ENCODE results near the gene COMTD1.
"Not testable (repeated sequence)": the region's sequence is repeated elsewhere in the genome, so short reads cannot be mapped to it uniquely, and the experiment has no call there.

COMTD1 gene

DNA sequence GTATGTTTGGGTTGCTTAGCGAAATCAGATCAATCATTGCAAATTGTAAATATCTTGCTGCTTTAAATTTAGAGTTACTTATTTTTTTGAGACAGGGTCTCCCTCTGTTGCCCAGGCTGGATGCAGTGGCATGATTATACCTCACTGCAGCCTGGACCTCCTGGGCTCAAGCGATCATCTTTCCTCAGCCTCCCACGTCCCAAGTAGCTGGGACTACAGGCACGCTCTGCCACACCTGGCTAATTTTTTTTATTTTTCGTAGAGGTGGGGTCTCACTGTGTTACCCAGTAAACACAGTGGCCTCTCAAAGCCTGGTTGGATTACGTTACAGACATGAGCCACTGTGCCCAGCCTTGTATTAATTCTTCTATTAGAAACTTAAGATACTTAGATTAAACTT, 23.4 kb downstream of the COMTD1 start:
- DNase-seq: no peak

DNA sequence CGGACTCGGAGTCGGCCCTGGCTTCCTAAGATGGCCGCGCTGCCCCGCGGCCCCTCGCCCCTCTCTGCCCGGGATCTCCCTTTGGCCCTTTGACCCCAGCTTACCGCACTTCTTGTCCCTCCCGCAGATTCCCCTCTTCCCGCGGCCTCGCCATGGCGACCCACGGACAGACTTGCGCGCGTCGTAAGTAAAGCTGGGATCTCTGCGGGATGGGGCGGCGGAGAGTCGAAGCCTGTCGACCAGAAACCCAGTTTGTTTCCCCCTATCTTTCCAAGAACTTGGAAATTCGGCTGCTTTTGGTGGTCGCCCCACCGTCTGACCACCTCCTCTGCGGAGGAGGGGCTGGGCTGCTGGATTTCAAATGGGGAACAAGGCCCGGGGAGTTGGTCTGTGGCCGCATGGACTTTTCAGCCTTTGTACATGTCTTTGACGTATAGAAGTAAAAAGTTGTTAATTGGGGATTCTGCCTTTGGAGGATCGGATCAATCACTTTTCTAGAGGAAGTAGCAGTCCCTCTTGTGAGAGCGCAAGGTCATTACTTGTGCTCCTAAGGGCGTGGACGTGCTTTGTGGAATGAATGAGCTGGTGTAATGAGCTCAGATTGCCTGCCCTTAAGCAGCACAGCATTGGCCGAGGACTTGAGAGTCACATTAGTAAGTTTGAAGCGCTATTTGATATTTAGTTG, 24.6 kb downstream of the COMTD1 start:
- peak; percentile 21 for DNase-seq

DNA sequence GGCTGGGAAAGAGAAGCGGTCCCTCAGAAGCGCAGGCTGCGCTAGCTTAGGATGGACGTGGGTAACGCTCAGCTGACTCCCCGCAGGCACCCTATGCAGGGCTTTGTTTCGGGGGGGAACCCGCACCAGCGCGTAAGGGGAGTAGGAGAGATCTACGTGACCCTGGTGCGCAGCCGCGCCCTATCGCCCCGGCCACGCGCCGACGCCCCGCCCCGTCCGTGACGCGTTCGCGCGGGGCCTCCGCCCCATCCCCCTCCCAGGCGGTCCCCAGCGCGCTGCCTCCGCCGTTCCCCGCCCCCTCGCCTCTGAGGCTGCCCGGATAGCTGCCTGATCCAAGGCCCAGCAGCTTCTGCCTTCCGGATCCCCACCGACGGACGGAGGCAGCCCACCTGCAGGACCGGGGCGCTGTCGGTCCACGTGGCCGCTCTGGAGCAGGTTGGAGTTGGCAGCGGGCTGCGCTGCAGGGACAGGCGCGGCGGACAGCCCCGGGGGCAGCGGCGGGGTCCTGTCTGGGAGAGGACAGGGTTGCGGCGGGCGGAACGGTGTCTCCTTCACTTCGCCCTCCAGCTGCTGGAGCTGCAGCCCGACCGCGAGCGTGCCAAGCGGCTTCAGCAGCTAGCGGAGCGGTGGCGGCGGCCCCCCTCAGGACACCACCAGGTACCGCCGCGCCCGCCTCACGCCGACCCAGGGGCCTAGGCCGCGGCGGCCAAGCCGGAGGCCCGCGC, 25.3 kb downstream of the COMTD1 start, which contains the start of gene VDAC2:
TSS of gene VDAC2 (plus strand) at position 515 of the 725 bp plus-strand sequence. CDS start 363 bp downstream, outside the sequence.
- DNase-seq: peak; percentile 92

DNA sequence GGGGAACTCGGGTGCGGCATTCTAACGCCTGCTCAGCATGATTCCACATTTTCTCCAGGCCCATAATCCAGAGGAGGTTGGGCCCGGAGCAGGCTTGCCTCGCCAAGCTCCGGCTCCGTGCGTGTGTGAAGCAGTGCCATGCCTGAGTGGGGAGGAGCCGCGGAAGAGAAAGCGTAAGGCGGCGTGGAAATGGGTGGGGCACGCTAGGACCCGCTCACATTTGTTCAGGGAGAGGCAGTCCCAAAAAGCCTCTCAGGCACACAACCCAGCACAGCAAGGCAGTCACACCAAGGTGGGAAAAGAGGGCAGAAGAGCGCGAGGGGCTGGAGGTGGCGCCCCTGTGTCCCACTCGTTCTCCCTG, 25.9 kb downstream of the COMTD1 start:
- peak; percentile 64 for DNase-seq

DNA sequence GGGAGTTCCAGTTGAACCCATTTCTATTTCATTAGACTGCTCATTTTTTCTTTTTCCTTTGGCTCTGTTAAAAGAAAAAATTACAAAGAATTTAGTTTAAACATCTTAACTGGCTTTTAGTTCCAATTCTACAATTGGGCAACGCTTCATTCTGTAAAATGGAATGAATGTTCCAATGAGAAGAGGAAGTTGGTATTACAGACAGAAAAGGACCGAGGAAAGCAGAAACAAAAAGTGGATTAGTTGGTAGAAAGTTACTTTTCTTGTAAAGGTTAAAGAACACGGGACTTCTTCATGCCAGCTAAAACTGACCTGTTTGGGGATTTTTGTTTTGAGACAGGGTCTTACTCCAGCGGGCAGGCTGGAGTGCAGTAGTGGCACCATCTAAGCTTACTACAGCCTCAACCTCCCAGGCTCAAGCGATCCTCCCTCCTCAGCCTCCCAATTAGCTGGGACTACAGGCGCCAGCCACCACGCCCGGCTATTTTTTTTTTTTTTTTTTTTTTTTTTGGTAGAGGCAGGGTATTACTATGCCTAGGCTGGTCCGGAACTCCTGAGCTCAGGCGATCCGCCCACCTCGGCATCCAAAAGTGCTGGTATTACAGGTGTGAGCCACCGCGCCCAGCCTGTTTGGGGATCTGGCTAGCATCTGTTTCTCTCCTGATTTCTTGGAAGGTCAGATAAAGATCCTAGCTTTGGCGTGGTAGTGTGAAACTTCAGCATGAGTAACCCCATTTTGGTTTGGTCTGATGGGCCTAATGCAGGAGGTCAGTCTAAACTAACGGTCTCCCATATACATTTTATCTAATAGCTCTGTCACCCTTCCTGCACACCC, 26.5 kb downstream of the COMTD1 start:
- no peak for DNase-seq

DNA sequence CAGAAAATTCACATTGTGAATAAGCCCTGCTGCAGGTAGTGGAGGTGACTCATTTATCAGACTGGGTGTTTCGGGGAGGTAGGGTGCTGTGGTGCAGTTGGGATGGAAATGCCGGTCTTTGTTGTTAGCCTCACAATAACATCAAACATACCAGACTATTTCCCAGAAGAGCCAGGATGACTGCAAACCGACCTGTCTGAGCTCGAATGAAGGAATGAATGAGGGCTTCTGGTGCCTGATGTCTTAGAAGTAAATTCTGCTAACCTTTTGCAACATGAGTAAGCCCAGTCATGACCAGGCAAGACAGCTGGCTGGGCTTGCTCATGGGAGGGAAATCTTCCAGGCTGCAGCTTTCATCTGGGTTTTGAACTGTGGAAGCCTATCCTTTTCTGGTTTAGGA, 27.6 kb downstream of the COMTD1 start:
- no peak for DNase-seq

DNA sequence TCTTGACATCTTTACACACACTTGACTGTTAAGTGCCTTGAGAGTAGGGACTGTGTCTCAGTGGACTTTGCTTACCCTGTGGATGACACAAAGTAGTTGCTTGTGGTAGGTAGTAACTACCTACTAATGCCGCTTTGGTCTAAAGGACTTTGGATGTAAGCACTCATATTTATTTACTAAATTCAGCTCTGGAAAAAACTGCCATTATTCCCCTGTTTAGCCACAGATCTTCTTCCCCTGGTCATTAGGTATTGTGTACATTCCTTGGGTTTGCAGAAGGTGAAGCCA, 28.0 kb downstream of the COMTD1 start:
- DNase-seq: no peak

DNA sequence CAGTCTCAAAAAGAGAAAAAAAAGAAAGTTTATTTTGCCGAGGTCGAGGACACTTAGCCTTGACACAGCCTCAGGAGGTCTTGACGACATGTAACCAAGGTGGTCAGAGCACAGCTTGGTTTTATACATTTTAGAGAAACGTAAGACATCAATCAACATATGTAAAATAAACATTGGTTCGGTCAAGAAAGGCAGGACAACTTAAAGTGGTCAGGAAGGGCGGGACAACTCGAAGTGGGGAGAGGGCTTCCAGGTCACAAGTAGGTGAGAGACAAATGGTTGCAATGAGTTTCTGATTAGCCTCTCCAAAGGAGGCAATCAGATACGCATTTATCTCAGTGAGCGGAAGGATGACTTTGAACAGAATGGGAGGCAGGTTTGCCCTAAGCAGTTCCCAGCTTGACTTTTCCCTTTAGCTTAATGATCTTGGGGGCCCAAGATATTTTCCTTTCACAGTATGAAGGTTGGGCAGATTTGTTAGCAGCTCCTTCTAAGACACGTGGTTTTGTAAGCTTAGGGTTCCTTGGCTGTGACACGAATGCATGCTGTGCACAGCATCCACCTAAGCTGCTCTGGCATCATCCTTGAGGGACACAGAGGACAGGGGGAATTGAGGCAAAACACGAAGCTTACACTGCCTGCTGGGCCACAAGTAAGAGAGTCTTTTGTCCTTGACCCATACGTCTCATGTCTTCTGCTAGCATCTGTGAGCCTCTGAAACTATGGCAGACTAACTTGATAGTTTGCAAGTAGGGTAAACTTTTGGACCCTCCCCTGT, 28.5 kb downstream of the COMTD1 start:
- no peak for DNase-seq

DNA sequence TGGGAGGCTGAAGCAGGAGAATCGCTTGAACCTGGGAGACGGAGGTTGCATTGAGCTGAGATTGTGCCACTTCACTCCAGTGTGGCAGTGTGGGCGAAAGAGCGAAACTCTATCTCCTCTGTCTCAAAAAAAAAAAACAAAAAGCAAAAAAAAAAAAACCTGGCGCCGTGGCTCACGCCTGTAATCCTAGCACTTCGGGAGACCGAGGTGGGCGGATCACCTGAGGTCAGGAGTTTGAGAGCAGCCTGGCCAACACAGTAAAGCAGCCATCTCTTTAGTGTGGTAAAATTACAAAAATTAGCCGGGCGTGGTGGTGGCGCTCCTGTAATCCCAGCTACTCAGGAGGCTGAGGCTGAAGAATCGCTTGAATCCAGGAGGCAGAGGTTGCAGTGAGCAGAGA, 29.1 kb downstream of the COMTD1 start:
- not testable (repeated sequence) for DNase-seq

DNA sequence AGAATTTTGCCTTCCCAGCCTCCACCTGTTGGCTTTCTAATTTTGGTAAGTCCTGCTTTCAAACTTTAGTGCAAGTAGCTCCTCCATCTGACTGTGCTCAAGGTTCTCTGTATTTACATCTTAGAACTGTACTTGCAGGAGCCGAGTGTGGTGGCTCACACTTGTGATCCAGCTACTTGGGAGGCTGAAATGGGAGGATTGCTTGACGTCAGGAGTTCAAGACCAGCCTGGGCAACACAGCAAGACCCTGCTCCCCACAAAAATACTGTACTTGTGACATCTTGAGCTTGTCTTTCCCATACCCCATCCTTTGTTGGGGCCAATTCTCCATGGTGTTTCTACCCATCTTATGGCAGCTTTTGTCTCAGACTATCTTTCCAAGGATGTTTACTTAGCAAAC, 29.8 kb downstream of the COMTD1 start:
- no peak for DNase-seq

DNA sequence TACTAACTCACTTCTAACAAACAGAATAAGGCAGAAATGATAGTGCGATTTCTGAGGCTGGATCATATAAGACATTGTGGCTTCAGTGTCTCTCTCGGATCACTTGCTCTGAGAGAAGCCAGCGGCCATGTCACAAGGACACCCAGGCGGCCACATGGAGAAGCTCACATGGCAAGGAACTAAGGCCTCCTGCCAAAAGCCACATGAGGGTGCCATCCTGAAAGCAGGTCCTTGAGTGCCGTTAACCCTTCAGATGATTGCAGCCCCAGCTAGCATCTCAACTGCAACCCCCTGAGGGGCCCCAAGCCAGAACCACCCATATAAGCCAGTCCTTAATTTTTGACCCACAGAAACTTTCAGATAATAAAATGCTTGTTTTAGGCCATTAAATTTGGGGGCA, 32.0 kb downstream of the COMTD1 start:
- no peak for DNase-seq

DNA sequence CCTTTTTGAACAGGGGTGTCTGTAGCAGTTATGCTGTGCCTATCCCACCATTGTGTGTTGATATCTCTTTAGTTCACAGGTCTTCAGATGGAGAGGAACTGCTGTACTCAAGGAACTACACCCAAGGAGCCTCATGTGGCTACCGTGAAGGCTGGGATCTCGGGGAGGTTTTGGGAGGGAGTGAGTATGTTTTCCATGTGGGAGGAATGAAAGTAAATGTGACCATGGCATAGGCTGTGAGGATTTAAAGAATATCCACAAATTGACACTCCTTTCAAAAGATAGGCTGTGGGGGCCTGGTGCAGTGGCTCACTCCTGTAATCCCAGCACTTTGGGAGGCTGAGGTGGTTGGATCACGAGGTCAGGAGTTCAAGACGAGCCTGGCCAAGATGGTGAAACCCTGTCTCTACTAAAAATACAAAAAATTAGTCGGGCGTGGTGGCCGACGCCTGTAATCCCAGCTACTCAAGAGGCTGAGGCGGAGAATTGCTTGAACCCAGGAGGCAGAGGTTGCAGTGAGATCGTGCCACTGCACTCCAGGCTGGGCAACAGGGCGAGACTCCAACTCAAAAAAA, 32.6 kb downstream of the COMTD1 start:
- DNase-seq: not testable (repeated sequence)

DNA sequence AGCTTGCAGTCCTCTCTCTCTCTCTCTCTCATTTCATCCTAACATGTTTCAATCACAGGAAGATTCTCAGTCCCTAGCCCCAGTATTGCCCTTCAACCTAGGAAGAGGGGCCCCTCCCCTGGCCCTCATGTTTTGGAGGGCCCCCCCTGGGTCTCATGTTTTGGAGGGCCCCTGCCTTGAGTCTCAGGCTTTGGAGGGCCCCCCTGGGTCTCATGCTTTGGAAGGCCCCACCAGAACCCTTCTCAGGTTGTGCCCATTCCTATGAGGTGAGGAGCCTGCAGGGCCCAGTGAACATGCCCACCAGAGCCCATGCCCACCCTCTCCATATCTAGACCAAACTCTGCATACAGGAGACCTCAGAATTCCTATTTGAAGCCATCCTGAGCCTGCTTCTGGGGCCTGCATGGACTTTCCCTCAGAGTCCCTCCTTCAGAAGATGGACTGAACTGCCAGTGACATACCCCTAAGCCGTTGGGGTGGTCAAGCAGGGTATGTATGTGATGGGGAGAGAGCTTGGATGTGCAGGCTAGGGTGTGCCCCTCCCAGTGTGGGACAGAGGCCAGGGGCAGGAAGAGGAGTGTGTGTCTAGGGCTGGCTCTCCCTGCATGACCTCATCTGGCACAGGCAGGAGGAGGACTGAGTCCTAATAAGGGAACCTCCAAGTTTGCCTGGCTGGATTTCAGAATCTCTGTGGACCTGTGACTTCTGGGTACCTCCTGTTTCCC, 33.3 kb downstream of the COMTD1 start:
- DNase-seq: no peak

DNA sequence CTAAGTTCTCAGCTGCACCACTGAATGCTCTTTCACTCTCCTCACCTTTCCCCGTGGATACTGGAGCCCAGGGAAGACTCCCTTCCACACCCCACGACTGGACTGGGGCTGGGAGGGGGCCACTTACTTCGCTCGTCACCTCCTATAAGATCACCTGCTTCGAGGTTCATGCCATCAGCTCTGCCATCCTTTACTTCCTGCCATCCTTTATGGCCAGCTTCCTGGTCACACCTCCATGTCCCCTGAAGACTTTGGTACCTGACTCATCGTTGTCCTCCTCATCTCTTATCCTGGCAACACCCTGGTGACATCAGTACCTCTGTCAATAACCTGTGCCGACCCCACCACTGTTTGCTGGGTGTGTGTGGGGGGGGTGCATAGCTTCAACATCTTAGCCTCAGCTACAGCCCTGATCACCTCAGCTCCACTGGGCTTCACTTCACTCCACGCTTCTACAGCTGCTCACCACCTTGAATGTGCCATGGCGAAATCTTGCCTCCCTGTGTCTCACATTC, 33.9 kb downstream of the COMTD1 start:
- DNase-seq: no peak

DNA sequence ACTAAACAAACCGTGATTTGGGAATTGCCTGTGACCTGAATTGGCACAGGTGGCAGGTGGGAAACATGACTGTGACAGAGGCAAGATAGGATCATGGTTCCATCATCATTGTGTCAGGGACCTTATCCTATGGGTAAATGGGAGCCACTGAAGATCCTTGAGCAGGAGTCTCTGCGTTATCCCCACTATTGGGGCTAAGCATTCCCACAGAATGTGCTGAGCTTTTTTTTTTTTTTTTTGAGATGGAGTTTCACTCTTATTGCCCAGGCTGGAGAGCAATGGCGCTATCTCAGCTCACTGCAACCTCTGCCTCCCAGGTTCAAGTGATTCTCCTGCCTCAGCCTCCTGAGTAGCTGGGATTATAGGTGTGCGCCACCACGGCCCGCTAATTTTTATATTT, 35.8 kb downstream of the COMTD1 start:
- not testable (repeated sequence) for DNase-seq

DNA sequence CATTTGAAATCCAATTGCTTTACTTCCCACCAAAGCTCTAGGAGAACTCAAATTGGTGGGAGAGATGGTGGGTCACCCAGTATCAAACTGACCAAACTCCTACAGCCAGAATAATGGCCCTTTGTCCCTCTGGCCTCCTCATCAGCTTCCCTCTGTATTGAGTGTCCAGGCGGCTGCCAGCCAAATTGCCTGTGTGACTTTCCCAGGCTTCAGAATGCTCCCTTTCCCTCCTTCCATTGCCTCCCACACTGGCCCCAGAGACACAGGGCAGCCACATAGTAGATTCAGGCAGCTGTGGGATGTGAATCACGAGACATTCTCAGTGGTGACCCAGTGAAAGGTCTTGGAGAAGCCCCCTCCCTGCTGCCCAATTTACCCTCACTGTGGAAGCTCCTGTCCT, 37.9 kb downstream of the COMTD1 start:
- DNase-seq: no peak

DNA sequence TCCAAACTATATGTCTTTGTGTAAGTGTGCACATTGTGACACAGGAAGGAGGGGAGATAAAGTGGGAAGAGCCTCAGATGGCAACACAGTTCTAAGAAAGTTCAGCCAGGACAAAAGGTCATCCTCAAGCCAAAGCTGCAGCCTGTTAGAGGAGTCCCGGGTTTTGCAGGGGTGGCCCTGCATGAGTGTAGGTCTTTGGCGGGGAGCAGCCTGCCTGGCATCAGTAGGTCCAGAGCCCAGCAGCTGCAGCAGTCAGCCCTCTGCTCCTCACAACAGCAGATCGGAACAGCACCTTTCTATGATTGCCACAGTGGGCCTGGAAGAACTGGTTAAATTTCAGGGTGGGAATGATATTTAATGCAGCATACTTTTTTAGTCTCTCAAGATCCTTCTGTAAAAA, 38.7 kb downstream of the COMTD1 start:
- no peak for DNase-seq

DNA sequence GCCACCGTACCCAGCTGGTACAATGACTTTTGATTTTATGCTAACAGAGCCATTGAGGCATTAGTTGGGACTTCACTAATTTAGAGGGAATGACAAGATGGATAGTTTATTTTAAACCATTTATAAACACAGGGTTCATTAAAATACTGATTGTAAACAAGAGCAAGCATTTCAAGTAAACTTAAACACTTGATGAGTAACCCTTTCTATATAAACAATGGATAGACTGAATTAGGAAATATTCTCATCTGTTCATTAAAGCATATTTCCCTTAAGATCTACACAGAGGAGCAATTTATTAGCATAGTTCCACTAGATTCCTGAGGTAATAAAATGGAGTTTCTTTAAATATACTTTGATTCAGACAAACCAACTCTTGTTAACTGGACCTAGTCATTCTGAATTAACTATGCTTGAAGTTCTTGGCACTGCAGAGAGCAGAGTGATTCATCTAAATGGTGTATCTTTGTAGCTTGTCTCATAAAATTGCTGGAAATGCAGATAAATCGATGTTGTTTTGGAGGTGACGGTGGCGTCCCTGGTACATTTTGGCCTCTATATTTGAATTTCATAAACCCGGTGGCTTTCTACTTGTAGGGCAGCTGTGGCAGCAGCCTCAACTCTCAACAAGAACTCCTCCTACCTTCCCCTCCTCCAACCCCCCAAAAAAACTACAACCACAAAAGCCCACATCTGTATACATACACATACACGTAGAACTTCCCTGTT, 40.6 kb downstream of the COMTD1 start:
- no peak for DNase-seq

DNA sequence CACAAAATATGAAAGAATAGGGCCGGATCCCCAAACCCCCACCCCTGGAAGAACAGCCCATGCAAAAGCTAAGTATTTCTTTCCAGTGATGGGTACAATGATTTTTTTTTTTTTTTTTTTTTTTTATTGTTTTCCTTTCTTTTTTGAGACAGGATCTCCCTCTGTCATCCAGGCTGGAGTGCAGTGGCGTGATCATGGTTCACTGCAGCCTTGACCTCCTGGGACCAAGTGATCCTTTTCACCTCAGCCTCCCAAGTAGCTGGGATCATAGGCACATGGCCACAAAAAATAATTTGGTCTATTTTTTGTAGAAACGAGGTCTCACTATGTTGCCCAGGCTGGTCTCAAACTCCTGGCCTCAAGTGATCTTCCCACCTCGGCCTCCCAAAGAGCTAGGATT, 41.1 kb downstream of the COMTD1 start:
- not testable (repeated sequence) for DNase-seq

DNA sequence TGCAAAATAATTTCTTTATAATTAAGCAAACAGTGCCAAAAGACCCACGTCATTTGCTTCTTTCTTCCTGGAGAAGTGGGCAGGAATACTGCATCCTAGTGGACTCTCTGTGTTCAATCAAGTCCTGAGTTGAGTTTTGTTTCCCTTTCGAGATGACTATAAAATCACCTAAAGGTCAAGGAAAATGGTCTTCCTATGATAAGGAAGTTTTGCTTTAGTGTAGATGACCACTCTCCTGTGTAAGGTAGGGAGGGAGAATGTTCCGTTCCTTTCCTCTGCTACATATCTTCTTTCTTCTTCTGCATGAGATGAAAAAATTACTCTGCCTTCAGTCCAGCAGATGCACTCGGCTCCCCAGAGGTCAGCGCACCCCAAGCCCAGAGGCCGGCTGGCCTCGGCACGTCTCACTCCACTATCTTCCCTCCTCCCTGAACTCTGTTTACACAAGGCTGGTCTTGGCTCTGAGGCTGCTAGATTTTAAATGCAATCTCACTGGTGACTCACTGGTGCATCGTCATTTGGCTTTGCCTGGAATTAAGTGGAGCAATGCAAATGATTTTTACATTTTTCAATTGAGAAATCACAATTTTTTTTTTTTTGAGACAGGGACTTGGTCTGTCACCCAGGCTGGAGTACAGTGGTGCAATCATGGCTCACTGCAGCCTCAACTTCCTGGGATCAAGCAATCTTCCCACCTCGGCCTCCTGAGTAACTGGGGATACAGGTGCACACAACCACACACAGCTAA, 43.8 kb downstream of the COMTD1 start:
- DNase-seq: no peak
